Gastrocnemius medialis (tissue), 4 donors: Measurements from ENCODE around the gene FAM83D.

Source experiments
- CTCF ChIP-seq, 5 experiments: fragments of 450-650 bp in 3 of 5; fragments of 200-600 bp in 2 of 5; sonication (generic) in 2 of 5; IDR thresholded peaks in 4 of 5; conservative IDR thresholded peaks in 1 of 5; 1 replicate in 4 of 5; 2 replicates in 1 of 5; pipeline ENCODE4 v1.5.1; 2016 to 2019; ENCODE audit warnings: antibody characterized with exemption in 5 of 5, mild to moderate bottlenecking in 3 of 5, moderate library complexity in 3 of 5
- POLR2A ChIP-seq, 2 donors: fragments of 450-650 bp; IDR thresholded peaks; one replicate each; pipeline ENCODE4 v1.6.1; 2017; ENCODE audit warnings: antibody characterized with exemption in 2 of 2, mild to moderate bottlenecking in 2 of 2, moderate library complexity in 2 of 2

- TF ChIP-seq POLR2A (IDR thresholded peaks at IDR 0.05), result no peak
- no peak for TF ChIP-seq CTCF (IDR thresholded peaks at IDR 0.05 in 4 of 5, conservative IDR thresholded peaks at IDR 0.05 in 1 of 5)
Observed at GRCh38 chr20:38937978-38938473, 11.8 kb downstream of the FAM83D start.
